Stromal cell of bone marrow (primary cell): ENCODE data around the gene RRAS2.
"Not testable (repeated sequence)": the region's sequence is repeated elsewhere in the genome, so short reads cannot be mapped to it uniquely, and the experiment has no call there.

ENCODE experiments used
- DNase-seq: peaks from one replicate; pipeline ENCODE4 v3.0.0-alpha.2; 2012; ENCODE audit warnings: low read depth

The RRAS2 gene

DNA sequence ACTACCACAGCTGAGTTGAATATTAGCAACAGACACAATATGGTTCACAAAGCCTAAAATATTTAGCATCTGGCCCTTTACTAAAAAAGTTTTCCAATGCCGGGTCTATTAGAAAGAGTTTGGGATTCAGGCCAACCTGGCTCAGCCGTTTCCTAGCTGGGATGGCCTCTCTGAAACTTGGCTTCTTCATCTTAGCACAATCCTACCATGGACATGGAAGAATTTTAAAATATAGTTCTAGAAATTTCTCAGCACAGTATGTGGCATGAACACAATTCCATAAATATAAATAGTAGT is 103.8 kb downstream of the RRAS2 start:
- DNase-seq: no peak

GRCh38 chr11:14254533-14255237 is 104.3 kb downstream of the RRAS2 start:
- DNase-seq: no peak

DNA sequence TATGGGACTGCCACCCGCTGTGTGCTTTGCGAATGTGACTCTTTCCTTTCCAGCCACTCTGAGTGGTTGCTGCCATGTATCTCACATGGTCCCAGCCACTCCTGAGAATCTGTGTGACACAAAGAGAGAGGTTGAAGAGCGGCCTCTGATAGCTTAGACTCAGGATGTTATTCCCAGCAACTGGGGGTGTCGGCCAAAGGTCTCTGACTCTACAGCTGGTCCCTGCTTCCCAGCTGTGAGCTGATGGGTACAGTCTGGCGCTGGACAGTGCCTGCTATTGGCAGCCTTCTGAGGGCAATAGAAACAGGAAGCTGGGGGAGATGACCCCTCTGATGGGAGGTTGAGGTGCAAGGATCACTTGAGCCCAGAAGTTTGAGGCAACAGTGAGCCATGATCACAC is 105.1 kb downstream of the RRAS2 start:
- DNase-seq: no peak

DNA sequence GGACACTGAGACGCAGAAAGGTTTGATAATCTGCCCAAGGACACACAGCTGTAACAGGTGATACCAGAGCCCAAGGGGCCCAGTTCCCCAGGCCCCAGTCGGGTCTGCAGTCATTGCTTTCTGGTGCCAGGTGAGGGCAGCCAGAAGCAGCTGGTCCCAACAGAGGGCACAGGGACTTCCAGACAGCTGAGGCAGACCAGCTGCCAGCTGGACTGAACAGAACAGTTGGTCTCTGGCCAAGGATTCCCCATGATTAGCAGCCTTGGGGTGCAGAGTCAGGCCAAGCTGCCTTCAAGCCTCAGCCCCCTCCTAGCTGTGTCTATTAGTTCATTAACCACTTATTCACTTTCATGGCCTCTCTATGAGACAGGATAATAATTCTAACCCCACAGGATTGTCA is 105.6 kb downstream of the RRAS2 start:
- no peak for DNase-seq

GRCh38 chr11:14252501-14252900 is 106.5 kb downstream of the RRAS2 start:
- DNase-seq: not testable (repeated sequence)

DNA sequence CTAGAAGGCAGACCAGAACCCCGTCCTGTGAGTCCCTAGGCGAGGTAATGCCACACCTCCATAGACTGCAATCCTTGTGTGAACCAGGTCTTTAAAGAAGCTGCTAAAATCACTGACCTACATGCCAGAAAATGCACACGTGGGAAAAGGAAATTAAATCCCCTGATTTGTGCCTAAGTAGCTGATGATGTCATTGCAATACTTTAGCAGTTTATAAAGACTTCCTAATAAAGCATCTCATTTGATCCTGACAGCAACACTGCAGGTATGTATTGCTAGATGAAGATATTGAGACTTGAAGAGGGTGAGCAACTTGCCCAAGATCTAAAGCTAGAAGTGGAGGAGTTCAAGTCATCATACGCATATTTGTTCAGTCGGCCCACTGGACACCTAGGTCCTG is 107.2 kb downstream of the RRAS2 start:
- no peak for DNase-seq

GRCh38 chr11:14249121-14249963 is 109.6 kb downstream of the RRAS2 start:
- no peak for DNase-seq

DNA sequence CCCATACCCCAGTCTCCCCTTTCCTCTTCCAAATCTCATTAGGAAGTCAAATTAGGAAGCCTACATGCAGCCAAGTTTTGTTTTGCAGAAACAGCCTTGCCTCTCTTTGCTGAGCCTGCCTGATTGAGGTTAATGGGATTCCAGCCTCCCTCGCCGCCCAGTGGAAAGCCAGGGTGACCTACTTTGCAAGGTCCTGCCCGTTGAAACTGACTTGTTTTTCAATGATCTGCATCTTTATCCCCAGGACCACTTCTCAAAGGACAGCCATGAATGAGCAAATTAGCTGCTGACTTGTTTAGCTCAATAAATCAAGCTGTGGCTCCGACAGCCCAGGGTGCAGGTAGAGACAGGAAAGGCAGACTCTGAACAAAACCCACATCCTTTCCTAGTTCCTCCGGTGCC is 110.4 kb downstream of the RRAS2 start:
- DNase-seq: no peak

- no peak for DNase-seq
These were observed 113.5 kb downstream of the RRAS2 start for GRCh38 chr11:14245444-14245843.

- no peak for DNase-seq
These were observed 114.1 kb downstream of the RRAS2 start for GRCh38 chr11:14244926-14245325.

GRCh38 chr11:14242733-14243132 is 116.2 kb downstream of the RRAS2 start:
- DNase-seq: no peak

- no peak for DNase-seq
These were observed 116.8 kb downstream of the RRAS2 start for GRCh38 chr11:14242187-14242586.

DNA sequence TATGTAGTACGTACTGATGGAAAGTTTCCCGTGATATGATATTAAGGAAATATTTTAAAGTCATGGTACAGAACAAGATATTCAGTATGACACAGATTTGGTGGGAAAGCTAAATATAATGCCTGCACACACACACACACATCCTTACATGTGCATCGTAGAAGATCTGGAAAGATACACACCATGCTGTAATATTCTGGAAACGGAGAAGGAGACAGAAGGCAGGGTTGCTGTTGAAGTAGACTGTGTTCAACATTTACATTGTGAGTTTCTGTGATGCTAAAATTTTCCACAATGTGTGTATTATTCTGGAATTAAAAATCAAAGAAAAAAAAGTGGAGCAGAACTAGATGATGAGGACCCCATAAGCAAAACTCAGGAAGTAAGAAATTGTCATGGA is 118.0 kb downstream of the RRAS2 start:
- DNase-seq: no peak

- no peak for DNase-seq
These were observed 118.8 kb downstream of the RRAS2 start for GRCh38 chr11:14240221-14240620.

- DNase-seq: no peak
These were observed 121.5 kb downstream of the RRAS2 start for GRCh38 chr11:14237444-14237961.

DNA sequence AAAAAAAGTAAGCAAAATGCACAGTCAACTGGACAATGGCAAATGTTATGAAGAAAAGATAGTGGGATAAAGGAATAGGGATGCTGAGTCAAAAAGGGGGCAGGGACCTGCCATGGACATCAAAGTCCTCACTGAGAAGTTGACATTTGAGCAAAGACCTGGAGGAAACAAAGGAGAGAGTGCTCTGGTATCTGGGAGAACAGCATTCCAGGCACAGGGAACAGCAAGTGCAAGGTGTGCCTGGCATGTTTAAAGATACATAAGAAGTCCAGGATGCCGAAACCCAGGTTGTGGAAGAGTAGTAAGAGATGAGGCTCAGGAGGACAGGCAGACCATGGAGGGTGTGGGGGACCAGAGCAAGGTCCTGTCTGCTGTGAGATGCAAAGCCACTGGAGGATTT is 123.3 kb downstream of the RRAS2 start:
- DNase-seq: no peak

DNA sequence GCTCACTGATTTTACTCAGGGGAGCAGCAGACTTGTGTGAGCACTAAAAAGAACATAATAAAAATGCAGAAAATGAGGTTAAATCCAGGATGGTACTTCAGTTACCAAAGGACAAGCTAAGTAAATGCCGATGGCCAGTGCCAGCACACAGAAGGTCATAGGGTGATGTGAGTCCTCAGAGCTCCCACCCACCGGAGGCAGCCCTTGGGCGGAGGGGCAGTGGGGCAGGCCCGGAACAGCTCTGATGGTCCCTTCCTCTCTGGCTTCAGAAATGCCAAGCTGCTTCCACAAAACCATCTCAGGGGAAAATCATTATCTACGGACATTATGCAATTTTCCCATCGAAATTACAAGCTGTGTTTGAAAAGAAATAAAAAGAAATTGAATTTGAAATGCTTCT is 124.5 kb downstream of the RRAS2 start:
- DNase-seq: no peak

DNA sequence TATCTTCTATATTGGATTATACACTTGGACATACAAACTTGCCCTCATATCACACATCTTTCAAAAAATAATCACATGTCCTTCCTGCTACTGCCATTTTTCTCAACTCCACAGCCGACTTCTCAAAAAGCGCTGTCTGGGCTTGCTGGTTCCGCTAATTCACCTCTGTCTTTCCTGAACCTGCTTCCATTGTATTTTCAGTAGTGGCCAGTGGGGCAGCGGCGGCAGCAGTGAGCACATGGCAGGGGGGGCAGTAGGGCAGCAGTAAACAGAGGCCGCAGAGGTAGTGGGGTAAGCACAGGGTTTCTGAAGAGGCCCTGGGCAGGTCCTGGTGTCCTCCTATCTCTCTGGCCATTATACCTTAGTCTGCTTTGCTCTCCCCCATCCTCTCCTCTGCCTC is 126.3 kb downstream of the RRAS2 start:
- no peak for DNase-seq

- no peak for DNase-seq
These were observed 128.6 kb downstream of the RRAS2 start for GRCh38 chr11:14230407-14230806.

- DNase-seq: no peak
These were observed 129.5 kb downstream of the RRAS2 start for GRCh38 chr11:14229472-14229871.

DNA sequence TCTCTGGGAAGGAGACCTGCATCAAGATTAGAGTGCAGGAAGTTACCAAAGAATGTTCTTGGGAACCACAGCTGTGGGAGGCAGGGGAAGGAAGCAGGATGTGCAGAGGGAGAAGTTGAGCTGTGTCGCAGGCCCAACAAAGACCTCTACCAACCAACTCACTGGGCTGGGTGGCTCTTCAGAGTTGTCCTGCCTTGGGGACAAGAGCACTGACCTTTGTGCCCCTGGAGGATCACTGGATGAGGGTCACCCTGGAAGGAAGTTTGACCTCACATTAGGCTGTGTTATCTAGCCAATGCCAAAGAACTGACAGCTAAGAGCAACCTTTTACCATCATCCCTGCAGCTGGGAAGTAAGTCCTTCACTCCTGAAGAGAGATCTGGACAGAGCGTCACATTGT is 130.6 kb downstream of the RRAS2 start:
- DNase-seq: no peak
